Stimulated activated CD8-positive, alpha-beta memory T cell treated with anti-CD3 and anti-CD28 coated beads, Interleukin-4, amount 100 ng/mL, for 1 hour (primary cell): ENCODE data around the gene LTO1.
"Not testable (repeated sequence)": the region's sequence is repeated elsewhere in the genome, so short reads cannot be mapped to it uniquely, and the experiment has no call there.

Experiments used
- DNase-seq, 2 donors: peaks; one replicate each; pipeline ENCODE4 v3.0.0-alpha.2; 2020; ENCODE audit warnings: low read depth in 2 of 2, low spot score in 1 of 2

Gene LTO1

DNA sequence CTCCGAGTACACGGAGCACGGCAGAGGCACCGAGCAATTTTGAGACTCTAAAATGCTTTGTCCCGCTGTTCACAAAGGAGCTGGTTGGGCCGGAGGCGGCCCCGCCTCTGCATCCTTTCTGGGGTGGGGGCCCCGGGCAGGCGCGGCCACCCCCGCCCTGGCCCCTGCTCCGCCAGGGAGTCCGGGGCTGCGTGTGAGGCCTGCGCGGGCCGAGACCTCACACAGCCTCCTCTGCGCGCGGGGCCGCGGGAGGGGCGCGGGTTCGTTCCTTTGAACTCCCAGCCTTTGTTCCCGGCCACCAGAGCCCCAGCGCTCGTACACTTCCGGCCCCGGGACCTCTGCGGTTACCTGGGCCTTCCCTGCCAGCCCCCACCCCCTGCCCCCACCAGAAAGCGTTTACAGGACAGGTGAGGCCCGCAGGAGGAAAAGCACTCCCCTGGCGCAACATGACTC is 27.1 kb upstream of the LTO1 start:
- DNase-seq, result no peak

DNA sequence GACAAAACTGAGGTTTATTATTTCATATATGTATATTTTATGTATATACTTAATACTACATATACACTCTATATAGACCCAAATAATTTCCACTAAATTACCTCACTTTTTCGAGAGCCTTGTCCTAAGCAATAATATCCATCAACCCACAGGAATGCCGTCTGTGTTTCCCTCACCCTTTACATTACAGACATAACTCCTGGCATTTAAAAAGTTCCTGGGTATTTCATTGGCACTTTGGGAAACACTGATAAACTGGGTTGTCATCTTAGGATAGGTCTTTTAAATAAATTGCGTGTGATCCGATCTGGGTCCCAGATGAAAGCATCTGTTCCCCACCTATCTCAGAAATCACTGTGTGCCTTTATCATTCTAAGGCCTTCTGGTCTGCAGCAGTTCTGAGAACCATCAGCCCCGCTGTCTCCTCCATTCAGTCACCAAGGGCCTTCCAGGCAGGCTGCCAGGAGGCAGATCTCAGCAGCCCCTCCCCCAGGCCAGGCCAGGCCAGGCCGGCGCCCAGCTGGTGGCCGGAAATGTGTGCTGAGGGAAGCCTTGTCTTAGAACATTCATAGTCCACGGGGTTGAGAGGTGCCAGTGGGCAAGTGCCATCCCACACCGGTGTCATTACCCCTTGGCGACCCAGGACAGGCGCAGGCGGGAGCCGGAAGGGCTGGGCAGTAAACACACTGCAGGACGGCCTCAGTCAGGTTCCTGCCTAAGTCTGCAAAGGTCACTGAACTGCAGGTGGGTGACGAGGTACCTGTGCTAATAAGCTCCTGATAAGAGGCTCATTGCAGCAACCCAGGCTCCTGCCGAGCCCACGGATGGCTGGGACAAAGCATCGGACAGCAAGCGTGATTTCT is 25.4 kb upstream of the LTO1 start:
- DNase-seq, result no peak

GRCh38 chr11:69699213-69699612 is 24.1 kb upstream of the LTO1 start:
- no peak for DNase-seq

- no peak for DNase-seq
These were observed 23.2 kb upstream of the LTO1 start for GRCh38 chr11:69698362-69698761.

GRCh38 chr11:69697861-69698260 is 22.7 kb upstream of the LTO1 start:
- DNase-seq, result no peak

- no peak for DNase-seq
These were observed 22.3 kb upstream of the LTO1 start for GRCh38 chr11:69697469-69697843.

DNA sequence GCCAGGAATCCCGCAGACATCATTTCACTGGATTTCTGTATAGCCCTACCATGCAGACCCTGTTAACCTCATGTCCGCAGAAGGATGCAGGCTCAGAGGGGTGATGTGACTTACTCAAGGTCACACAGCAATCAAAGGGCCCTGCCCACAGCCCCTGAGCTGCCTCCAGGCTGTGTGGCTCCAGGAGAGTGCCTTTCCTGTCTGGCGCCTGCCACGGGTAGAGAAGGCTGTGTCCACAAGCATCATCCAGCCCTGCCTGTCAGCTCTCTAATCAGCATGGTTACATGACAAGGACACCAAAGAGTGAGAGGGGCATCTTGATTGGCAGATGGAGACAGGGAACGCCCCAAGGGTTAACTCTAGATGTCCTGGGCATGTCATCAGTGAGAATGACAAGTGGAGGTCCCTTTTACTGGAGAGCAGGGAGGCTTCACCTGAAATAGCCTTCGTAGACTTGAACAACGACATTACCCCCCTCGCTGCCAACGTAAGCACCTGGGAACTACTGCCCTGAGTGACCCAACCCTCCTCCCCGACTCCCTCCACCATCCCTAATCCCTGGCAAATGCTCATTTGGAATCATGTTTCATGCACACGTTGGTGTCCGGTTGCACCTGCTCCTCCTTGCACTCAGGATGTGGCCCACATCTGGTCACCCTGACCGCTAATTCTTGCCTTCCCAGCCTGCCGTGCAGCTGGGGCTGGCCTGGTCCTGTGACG is 21.8 kb upstream of the LTO1 start:
- DNase-seq, result no peak

- not testable (repeated sequence) for DNase-seq
These were observed 20.8 kb upstream of the LTO1 start for GRCh38 chr11:69695995-69696394.

DNA sequence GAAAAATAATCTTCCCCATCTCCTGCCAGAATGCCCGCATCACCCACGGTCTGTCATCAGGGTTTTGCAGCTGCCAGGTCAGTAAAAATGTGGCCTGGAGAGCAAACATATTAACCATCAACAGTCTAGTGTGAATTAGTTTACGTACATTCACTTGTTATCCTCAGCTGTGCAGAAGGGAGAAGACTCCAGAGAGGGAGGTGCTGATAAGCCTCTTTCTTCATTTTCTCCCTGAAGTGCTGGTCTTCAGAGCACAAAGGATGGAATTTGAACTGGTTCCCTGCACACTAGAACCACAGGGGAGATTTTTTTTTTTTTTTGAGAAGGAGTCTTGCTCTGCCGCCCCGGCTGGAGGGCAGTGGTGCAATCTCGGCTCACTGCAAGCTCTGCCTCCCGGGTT is 20.4 kb upstream of the LTO1 start:
- no peak for DNase-seq

DNA sequence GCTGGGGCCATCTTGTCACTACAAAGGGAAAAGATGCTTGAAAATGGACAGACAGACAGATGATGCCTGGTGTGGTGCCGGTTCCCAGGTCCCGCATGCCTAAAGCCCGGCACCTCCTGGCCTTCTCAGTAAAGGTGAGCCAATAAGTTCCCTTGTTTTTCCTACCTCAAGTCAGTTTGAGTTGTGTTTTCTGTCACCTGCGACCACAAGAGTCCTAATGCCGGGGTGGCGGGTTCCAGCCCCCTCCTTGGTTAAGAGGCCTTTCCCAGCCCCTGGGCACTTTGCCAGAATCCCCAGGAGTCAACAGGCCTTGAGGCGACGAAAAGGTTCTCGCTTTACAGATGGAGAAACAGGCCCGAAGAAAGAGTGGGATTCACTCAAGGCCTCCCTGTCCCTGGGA is 19.6 kb upstream of the LTO1 start:
- DNase-seq, result no peak

DNA sequence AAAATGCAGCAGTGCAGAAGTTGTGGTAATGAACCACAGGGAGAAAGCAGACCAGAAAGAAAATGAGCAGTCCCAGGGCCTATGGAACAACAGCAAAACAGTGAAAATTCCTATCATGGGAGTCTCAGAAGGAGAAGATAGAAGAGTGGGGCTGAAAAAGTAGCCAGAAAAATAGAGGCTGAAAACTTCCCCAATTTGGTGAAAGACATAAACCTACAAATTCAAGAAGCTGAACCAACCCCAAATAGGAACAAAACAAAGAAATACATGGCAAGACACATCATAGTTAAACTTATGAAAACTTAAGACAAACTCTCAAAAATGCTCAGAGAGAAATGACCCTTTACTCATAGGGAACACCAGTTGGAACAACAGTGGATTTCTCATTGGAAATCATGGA is 17.3 kb upstream of the LTO1 start:
- no peak for DNase-seq

- no peak for DNase-seq
These were observed 16.3 kb upstream of the LTO1 start for GRCh38 chr11:69691463-69691862.

- DNase-seq, result no peak
These were observed 14.5 kb upstream of the LTO1 start for GRCh38 chr11:69689484-69690319.

DNA sequence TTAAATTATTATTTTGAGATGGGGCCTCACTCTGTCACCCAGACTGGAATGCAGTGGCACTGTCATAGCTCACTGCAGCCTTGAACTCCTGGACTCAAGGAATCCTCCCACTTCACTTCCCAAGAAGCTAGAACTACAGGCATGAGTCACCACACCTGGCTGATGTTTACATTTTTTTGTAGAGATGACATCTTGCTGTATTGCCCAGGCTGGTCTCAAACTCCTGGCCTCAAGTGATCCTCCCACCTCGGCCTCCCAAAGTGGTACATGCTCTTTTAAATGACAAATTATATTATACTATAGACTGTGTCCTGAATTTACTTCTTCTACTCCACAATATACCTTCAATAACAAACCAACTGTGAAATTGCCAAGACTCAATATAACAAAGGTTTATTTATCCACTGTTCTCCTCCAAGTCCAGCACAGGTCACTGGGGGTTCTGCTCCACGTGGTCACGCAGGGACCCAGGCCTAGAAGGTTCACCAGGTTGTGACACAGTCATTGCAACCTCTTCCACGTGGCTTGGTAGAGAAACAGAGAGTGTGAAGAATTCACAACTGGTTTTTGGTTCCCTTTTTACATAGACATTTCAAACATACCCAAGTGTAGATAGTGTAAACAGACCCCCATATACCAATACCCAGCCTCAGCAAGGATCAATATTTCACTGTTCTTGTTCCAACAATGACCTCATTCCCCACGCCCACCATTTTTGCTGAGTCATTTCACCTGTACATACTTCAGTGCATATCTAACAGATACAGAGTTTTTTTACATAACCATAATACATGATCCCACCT is 13.0 kb upstream of the LTO1 start:
- DNase-seq, result not testable (repeated sequence)

DNA sequence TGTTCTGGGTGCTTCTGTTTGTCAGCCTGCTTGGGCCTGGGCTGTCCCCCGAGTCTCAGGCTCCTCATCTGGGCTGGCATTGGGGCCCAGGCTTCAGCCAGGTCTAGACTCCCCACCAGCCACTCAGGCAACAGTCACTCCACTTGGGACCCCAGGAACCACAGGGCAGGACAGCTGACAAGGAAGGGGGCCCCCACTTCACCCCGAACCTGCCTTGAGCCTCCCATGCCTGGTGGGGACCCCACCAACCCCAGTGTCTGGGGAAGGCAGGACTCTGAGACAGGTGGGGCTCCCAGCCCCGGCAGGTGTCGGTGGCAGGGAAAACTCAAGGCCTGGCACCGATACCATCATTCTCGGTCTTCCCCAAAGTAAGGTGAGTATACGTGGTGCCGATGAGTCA is 11.7 kb upstream of the LTO1 start:
- no peak for DNase-seq

- DNase-seq, result no peak
These were observed 11.3 kb upstream of the LTO1 start for GRCh38 chr11:69686452-69686851.

GRCh38 chr11:69685348-69685747 is 10.2 kb upstream of the LTO1 start:
- no peak for DNase-seq

- DNase-seq, result no peak
These were observed 9.5 kb upstream of the LTO1 start for GRCh38 chr11:69684651-69685050.

GRCh38 chr11:69683764-69684333 is 8.7 kb upstream of the LTO1 start:
- no peak for DNase-seq

- DNase-seq, result no peak
These were observed 7.7 kb upstream of the LTO1 start for GRCh38 chr11:69682681-69683326.
